HG02970 (cell line): ENCODE measurements around the gene FOXL1.

ENCODE experiments used
- ATAC-seq: cut with Tn5 transposase; IDR thresholded peaks from one replicate; pipeline ENCODE4 v1.9.1; 2021; ENCODE audit warnings: mild to moderate bottlenecking, moderate library complexity, moderate number of reproducible peaks; ENCODE audit not compliant: unreplicated experiment, low FRiP score

FOXL1 gene

GRCh38 chr16:86625821-86626220, 47.5 kb downstream of the FOXL1 start:
- ATAC-seq: no peak

GRCh38 chr16:86626284-86626683, 47.9 kb downstream of the FOXL1 start:
- no peak for ATAC-seq

- ATAC-seq: no peak
Measured at GRCh38 chr16:86626966-86627365, 48.6 kb downstream of the FOXL1 start.

GRCh38 chr16:86628614-86629013, 50.3 kb downstream of the FOXL1 start:
- no peak for ATAC-seq

- no peak for ATAC-seq
Measured at GRCh38 chr16:86630471-86630870, 52.1 kb downstream of the FOXL1 start.

- ATAC-seq: no peak
Measured at GRCh38 chr16:86631444-86631843, 53.1 kb downstream of the FOXL1 start.
